NCI-H2227 (cell line): ENCODE results near the gene GLYR1.
"Not testable (repeated sequence)": the region's sequence is repeated elsewhere in the genome, so short reads cannot be mapped to it uniquely, and the experiment has no call there.

ENCODE experiments used
- DNase-seq: peaks from one replicate; lab custom pipeline; 2025; ENCODE audit not compliant: unreplicated experiment; lab: John Stamatoyannopoulos, UW

Gene GLYR1

GRCh38 chr16:4846901-4847773 is at the start of gene GLYR1, which contains the start of gene UBN1:
TSS of gene GLYR1 (minus strand) at chr16:4847288. CDS start at chr16:4847265, 23 bp downstream.
TSS of gene UBN1 (plus strand) at chr16:4847481. CDS start at chr16:4852918, 5,437 bp downstream.
- DNase-seq, result peak; percentile 99

DNA sequence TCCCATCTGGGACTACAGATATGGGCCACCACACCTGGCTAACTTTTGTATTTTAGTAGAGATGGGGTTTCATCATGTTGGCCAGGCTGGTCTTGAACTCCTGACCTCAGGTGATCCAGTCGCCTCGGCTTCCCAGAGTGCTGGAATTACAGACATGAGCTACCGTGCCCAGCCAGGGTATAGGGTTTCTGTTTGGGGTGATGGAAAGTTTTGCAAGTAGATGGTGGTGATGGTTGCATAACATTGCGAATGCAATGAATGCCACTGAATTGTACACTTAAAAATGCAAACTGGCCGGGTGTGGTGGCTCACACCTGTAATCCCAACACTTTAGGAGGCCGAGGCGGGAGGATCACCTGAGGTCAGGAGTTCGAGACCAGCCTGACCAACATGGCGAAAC is 49.7 kb upstream of the GLYR1 start:
- not testable (repeated sequence) for DNase-seq

DNA sequence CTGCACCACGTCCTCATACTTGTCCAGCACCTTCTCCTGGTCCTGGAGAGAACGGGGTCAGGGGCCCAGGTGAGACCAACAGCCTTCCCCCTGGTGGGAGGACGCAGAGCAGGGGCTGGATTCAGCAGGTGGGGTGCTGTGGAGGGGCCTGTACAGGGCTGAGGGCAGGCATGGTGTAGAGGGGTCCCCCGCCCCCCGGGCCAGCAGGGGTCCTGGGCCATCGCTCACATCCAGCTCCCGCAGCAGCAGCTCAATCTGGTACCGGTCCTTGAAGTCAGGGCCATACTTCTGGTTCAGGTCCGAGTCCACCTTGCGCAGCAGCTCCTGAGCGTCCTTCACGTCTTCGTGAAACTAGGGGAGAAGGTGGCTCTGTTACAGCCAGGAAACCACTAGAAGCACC is 48.3 kb upstream of the GLYR1 start:
- DNase-seq, result no peak

GRCh38 chr16:4894276-4895150 is 47.4 kb upstream of the GLYR1 start:
- no peak for DNase-seq

GRCh38 chr16:4893103-4893862 is 46.2 kb upstream of the GLYR1 start:
- no peak for DNase-seq

DNA sequence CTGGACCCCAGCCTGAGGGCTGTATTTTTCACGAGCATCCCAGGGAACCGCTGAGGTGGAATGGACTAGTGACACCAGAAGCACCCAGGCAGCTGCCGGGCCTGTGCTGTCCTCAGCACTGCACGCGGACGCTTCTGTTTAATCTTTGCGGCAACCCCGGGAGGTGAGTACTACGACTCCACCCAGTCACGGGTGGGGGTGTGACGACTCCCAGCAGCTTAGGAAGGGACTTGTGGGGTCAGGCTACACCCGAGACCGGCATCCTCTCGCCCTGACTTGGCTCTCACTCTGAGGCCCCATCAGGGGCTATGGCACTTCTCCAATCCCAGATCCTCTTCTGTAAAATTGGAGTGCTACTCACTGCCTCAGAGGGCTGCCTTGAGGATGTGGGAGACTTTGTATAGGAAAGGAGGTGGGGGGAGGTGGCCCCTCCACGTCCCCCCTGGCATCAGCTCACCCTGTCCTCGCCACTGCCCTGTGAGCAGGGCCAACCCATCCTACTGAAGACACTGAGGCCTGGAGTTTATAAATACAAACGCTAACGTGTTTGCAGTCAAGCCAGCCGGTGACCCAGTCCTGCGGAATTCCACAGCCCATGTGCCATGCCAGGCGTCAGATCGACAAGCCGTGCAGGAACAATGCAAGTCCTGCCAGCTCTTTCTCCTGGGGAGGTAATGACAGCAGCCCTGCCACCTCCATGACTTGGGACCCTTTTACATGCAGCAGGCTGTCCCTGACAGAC is 45.4 kb upstream of the GLYR1 start:
- no peak for DNase-seq

GRCh38 chr16:4891886-4892216 is 44.8 kb upstream of the GLYR1 start:
- DNase-seq, result no peak

DNA sequence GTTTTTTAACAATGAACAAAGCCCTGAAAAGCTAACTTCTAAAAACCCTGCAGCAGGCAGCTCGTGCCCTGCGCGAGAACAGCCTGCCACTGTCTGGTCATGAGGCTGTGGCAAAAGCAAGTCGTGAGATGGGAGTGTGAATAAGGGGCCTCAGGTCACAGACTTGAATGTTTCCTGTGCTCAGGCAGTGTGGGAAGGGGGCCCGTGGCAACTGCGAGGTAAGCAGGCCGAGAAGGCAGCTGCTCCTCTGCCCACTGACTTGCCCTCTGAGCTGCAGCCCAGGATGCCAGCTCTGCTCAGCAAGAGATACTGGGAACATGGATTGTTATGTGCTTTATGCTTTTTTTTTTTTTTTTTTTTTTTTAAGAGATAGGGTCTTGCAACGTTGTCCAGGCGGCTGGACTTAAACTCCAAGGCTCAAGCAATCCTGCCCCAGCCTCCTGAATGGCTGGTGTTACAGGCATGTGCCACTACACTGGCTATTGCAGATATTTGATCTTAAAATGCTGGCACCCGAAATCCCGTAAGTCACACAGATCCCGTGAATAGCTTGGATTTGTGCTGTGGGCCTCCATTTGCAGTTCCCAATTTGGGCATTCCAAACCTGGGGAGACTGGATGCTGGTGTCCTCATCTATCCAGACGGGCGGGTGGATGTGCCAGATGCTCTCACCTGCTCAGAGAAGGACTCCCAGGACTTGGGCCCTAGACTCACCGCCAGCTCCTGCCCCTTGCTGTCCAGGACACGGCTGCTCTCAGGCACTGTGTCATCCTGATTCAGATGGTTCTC is 44.2 kb upstream of the GLYR1 start:
- no peak for DNase-seq

DNA sequence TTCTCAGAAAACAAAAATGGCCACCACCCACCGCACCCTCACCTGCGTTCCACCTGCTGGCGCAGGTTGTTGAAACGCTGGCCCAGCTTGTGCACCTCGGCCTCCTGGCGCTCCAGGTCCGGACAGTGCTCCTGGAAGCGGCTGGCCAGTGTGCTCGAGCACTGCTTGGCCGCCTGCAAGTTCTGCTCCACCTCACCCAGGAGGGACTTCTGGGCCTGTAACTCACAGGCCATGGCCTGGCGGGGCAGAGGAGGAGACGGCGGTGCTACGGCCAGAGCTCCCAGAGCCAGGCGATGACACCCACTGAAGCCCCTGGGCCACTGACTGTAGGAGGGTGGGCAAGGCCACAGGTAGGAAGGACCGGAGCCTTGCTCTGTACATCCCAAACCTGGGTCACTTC is 43.6 kb upstream of the GLYR1 start:
- no peak for DNase-seq

- no peak for DNase-seq
Observed at GRCh38 chr16:4890026-4890425, 42.9 kb upstream of the GLYR1 start.

DNA sequence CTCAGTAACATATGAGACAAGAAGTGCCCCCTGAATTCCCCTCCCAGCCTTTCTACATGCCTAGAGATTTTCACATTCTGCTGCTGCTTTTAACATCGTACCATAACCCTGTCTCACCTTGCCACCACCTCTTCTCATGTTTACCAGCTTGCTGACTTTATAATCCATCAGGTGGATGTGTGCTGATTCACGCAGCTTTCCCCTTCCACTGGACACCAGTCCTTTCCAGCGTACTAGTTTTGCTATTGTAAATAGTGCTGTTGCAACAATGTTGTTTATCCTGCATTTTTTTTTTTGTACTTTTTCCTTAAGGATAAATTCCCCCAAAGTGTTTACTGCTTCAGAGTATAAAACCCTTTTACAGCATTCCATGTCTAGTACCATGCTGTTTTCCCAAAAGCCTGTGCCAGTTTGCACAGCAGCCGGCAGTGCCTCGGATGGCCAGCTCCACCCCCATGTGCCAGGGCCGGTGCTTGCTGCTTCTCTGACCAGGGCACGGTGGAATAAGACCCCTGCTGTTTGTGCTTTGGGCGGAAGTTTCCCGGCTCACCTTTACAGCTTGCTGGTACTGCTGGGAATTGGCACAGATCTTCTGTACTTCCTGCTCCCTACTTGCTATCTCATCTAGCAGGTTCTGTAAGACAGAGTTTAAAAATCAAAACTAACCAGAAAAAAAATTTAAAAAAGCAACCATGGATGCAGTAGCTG is 41.5 kb upstream of the GLYR1 start:
- no peak for DNase-seq

DNA sequence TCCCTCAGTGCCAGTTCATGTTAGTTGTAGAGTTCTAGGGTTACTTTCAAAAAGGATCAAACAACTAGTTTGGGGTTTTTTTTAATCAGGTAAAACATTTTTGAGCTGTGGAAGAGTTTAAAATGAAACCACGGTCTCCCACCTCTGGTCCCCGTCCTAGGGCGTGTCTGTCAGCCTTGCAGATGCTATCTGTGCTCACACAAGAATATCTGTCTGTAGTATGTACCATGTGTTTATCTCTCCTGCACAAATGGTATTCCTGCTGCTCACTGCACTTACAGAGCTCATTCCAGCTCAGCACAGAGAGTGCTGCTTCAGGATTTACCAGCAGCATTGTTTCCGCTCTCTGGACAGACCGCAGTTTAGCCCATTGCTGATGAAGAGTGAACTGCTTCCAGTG is 39.1 kb upstream of the GLYR1 start:
- no peak for DNase-seq

DNA sequence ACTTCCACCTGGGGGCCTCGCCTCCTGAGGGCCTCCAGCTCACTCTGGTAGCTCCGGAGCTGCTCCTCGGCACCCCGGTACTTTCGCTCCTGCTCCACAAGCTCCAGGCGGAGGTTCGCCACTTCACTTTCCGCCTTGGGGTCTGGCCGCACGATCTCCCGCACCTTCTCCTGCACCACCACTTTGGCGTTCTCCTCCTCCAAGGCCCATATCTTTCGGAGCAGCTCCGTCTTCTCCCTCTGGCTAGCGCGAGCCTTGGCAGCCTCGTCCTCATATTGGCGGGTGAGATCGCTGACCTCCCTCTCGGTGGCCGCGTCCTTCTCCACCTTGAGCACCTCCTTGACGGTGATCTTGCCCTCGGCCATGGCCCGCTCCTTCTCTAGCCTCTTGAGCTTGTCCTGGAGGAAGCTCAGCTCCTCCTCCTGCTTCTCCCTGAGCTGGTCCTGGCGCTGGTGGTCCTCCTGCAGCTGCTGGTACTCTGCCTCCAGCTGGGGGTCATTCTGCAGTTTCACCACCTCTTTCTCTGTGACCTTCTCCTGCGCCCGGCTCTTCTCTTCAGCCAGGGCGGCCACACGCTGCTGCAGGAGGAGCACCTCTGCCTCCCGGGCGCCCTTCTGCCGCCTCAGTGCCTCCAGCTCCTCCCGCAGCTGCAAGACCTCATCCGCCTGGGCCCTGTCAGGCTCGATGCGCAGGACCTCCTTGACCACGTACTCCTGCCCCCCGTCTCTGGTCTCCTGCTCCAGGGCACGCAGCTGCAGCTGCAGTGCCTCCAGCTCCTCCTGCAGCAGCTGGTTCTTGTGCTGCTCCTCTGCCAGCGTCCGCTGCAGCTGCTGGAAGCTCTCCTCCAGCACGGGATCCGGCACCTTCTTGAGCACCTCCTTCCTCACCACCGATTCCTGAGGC is 38.1 kb upstream of the GLYR1 start:
- DNase-seq, result no peak

DNA sequence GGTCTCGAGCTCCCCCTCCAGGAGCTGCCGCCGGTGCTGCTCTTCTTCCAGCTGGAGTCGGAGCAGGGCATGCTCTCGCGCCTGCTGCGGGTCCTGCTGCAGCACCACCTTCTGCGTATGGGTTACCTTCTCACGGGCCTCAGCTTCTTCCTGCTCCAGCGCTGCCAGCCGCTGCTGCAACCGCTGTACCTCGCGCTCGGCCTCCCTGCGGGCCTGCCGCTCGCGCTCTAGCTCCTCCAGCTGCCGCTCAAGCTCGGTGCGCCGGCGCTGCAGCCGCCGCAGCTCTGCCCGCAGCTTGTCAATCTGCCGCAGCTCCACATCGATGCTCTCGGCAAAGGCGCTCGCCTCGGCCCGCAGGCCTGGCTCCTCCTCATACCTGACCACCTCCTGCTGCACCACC is 37.1 kb upstream of the GLYR1 start:
- no peak for DNase-seq

- no peak for DNase-seq
Observed at GRCh38 chr16:4883501-4883900, 36.4 kb upstream of the GLYR1 start.

GRCh38 chr16:4882633-4883285 is 35.7 kb upstream of the GLYR1 start:
- peak; percentile 65 for DNase-seq

- no peak for DNase-seq
Observed at GRCh38 chr16:4882000-4882632, 35.0 kb upstream of the GLYR1 start.
